H9 (cell line): ENCODE results near the gene RGS21. TPM values are rescaled to one million over a fixed set of nuclear protein-coding genes. Genes with fewer than 3 reads are reported as not detected.

ENCODE experiments used
- DNase-seq: peaks from one replicate; pipeline ENCODE4 v3.0.0-alpha.2; 2017
- H2AFZ ChIP-seq: one replicate; pipeline ENCODE4 v1.6.1; 2013; ENCODE audit warnings: mild to moderate bottlenecking, low read length, control low read depth, moderate library complexity
- H2AK5ac ChIP-seq: 2 replicates; pipeline ENCODE4 v1.6.1; 2013; ENCODE audit warnings: low read length, control low read depth, mixed read lengths; ENCODE audit not compliant: insufficient read length
- H2BK120ac ChIP-seq: one replicate; pipeline ENCODE4 v1.6.1; 2013; ENCODE audit warnings: low read depth, mild to moderate bottlenecking, low read length, control low read depth, inconsistent platforms; ENCODE audit not compliant: poor library complexity, severe bottlenecking
- H2BK12ac ChIP-seq: 2 replicates; pipeline ENCODE4 v1.6.1; 2013; ENCODE audit warnings: low read length, control low read depth, mixed read lengths, low read depth; ENCODE audit not compliant: insufficient read length
- H2BK15ac ChIP-seq: 2 replicates; pipeline ENCODE4 v1.6.1; 2013; ENCODE audit warnings: low read depth, low read length, control low read depth
- H2BK20ac ChIP-seq: one replicate; pipeline ENCODE4 v1.6.1; 2013; ENCODE audit warnings: low read depth, mild to moderate bottlenecking, low read length, control low read depth, inconsistent platforms; ENCODE audit not compliant: poor library complexity, severe bottlenecking
- H2BK5ac ChIP-seq: 2 replicates; pipeline ENCODE4 v1.6.1; 2013; ENCODE audit warnings: low read length, control low read depth, mixed read lengths; ENCODE audit not compliant: insufficient read length
- H3K14ac ChIP-seq: 2 replicates; pipeline ENCODE4 v1.6.1; 2013; ENCODE audit warnings: low read length, control low read depth; ENCODE audit not compliant: insufficient read depth
- H3K18ac ChIP-seq: 2 replicates; pipeline ENCODE4 v1.6.1; 2013; ENCODE audit warnings: low read depth, mild to moderate bottlenecking, mixed read lengths, low read length, control low read depth; ENCODE audit not compliant: insufficient read length
- H3K23ac ChIP-seq: 2 replicates; pipeline ENCODE4 v1.6.1; 2013; ENCODE audit warnings: low read length, control low read depth, mixed read lengths, low read depth; ENCODE audit not compliant: insufficient read length
- H3K23me2 ChIP-seq: 2 replicates; pipeline ENCODE4 v1.6.1; 2013; ENCODE audit warnings: low read depth, mild to moderate bottlenecking, mixed read lengths, low read length, control low read depth; ENCODE audit not compliant: insufficient read length, poor library complexity, severe bottlenecking
- H3K27ac ChIP-seq: 2 replicates; pipeline ENCODE4 v1.5.1; 2013; ENCODE audit warnings: low read length, control low read depth, mixed read lengths, low read depth; ENCODE audit not compliant: insufficient read length
- H3K27me3 ChIP-seq: 2 replicates; pipeline ENCODE4 v1.6.1; 2013; ENCODE audit warnings: low read length, control low read depth, inconsistent platforms; ENCODE audit not compliant: insufficient read depth
- H3K4ac ChIP-seq: 2 replicates; pipeline ENCODE4 v1.6.1; 2013; ENCODE audit warnings: low read depth, mild to moderate bottlenecking, control low read depth, inconsistent platforms, low read length, moderate library complexity
- H3K4me1 ChIP-seq: 2 replicates; pipeline ENCODE4 v1.6.1; 2013; ENCODE audit warnings: low read length, control low read depth, inconsistent platforms; ENCODE audit not compliant: insufficient read depth
- H3K4me2 ChIP-seq: 2 replicates; pipeline ENCODE4 v1.6.1; 2013; ENCODE audit warnings: low read length, control low read depth, mixed read lengths; ENCODE audit not compliant: insufficient read length, insufficient read depth
- H3K56ac ChIP-seq: 2 replicates; pipeline ENCODE4 v1.6.1; 2013; ENCODE audit warnings: low read depth, mild to moderate bottlenecking, mixed read lengths, low read length, control low read depth; ENCODE audit not compliant: insufficient read length
- H3K79me1 ChIP-seq: 2 replicates; pipeline ENCODE4 v1.6.1; 2013; ENCODE audit warnings: low read depth, mild to moderate bottlenecking, moderate library complexity, low read length, control low read depth, inconsistent platforms; ENCODE audit not compliant: insufficient read depth, poor library complexity, severe bottlenecking
- H3K79me2 ChIP-seq: 2 replicates; pipeline ENCODE4 v1.6.1; 2013; ENCODE audit warnings: low read length, control low read depth, inconsistent platforms; ENCODE audit not compliant: insufficient read depth
- H3K9ac ChIP-seq: 2 replicates; pipeline ENCODE4 v1.6.1; 2013; ENCODE audit warnings: low read length, control low read depth, mixed read lengths; ENCODE audit not compliant: insufficient read length; ENCODE audit errors: extremely low read depth
- H3K9me3 ChIP-seq: one replicate; pipeline ENCODE4 v1.6.1; 2013; ENCODE audit warnings: low read depth, low read length, inconsistent platforms; ENCODE audit not compliant: control insufficient read depth
- H3T11ph ChIP-seq: one replicate; pipeline ENCODE4 v1.6.1; 2013; ENCODE audit warnings: mild to moderate bottlenecking, low read length, control low read depth, inconsistent platforms
- H4K20me1 ChIP-seq: one replicate; pipeline ENCODE4 v1.6.1; 2013; ENCODE audit not compliant: control insufficient read depth, insufficient read length, insufficient read depth
- H4K5ac ChIP-seq: 2 replicates; pipeline ENCODE4 v1.6.1; 2013; ENCODE audit warnings: low read depth, mild to moderate bottlenecking, mixed read lengths, low read length, control low read depth; ENCODE audit not compliant: insufficient read length
- H4K8ac ChIP-seq: replicated peaks from 2 replicates; pipeline ENCODE4 v1.6.1; 2013; ENCODE audit warnings: low read length, control low read depth, mixed read lengths, low read depth; ENCODE audit not compliant: insufficient read length
- H4K91ac ChIP-seq: 2 replicates; pipeline ENCODE4 v1.6.1; 2013; ENCODE audit warnings: low read depth, mild to moderate bottlenecking, moderate library complexity, mixed read lengths, low read length, control low read depth; ENCODE audit not compliant: insufficient read length
- H3K27ac Mint-ChIP-seq, 3 experiments: 2 replicates in 2 of 3; 3 replicates in 1 of 3; pipeline ENCODE4 v1.8.0; 2020 to 2021; ENCODE audit warnings: mixed read lengths in 3 of 3, mild to moderate bottlenecking in 1 of 3, moderate library complexity in 1 of 3
- H3K27me3 Mint-ChIP-seq: 2 replicates; pipeline ENCODE4 v1.8.0; 2021; ENCODE audit warnings: low read depth, mild to moderate bottlenecking, moderate library complexity, mixed read lengths
- H3K36me3 Mint-ChIP-seq, 3 experiments: 2 replicates in 2 of 3; 3 replicates in 1 of 3; pipeline ENCODE4 v1.8.0; 2020 to 2021; ENCODE audit warnings: low read depth in 3 of 3, mixed read lengths in 3 of 3; ENCODE audit not compliant: insufficient read depth in 1 of 3
- H3K4me1 Mint-ChIP-seq, 2 experiments: 2 replicates each; pipeline ENCODE4 v1.8.0; 2020; ENCODE audit warnings: mixed read lengths in 2 of 2
- H3K4me3 Mint-ChIP-seq, 2 experiments: 2 replicates in 1 of 2; 3 replicates in 1 of 2; pipeline ENCODE4 v1.8.0; 2020 to 2021; ENCODE audit warnings: mild to moderate bottlenecking in 2 of 2, mixed read lengths in 2 of 2, moderate library complexity in 1 of 2
- H3K9me3 Mint-ChIP-seq, 2 experiments: 2 replicates in 1 of 2; 3 replicates in 1 of 2; pipeline ENCODE4 v1.8.0; 2020; ENCODE audit warnings: mild to moderate bottlenecking in 2 of 2, mixed read lengths in 2 of 2, moderate library complexity in 1 of 2
- WGBS: extraction: QIAGEN DNeasy Blood & Tissue Kit; methylation state at CpG from one replicate; pipeline ENCODE4 v1.1.7; 2013; ENCODE audit warnings: missing lambda C conversion rate, low lambda C conversion rate, mixed read lengths; ENCODE audit not compliant: insufficient read length; ENCODE audit errors: extremely low coverage; 5-methylcytosine and 5-hydroxymethylcytosine counted together
- total RNA-seq: library from RNA; stranded (reverse); gene quantifications from 2 replicates; pipeline ENCODE4 v1.2.1, GENCODE V29; 2021
- TF ChIP-seq, protein P1 (sequence below): fragments of 200-600 bp; sonication (generic); conservative IDR thresholded peaks from 3 replicates; pipeline ENCODE4 v1.8.0; 2021; ENCODE audit warnings: antibody characterized with exemption, mild to moderate bottlenecking

The RGS21 gene
- total RNA-seq, 1 experiment from 2014 or later, result not detected

DNA sequence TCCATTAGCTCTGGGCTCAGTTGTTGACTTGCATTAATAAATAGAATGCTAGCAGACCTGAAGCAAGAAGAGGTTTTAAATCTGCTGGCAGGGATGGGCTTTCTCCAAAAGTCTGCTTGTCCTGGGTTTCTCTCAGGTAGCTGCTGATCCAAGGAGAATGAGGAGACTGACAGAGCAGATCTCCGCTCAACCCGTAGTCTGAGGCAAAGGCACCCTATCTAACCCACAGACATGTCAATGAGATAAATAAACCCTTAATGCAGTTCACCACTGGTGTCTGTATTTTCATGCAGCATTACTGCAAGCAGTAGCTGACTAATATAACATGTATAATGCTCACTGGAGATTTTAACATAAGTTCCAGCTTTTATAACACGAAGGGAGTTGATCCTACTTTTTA lies 44.1 kb upstream of the RGS21 start:
- H3K23ac ChIP-seq, result no peak overlapping the region
- H3K18ac ChIP-seq, result no peak overlapping the region
- H4K8ac ChIP-seq, result no peak overlapping the region
- no peaks in the 10 kb centered on the region for H4K20me1 ChIP-seq
- H3K36me3 Mint-ChIP-seq, result no peaks in the 10 kb centered on the region
- H2AK5ac ChIP-seq, result no peak overlapping the region
- no peak overlapping the region for H3K4ac ChIP-seq
- H3K14ac ChIP-seq, result no peak overlapping the region
- H3K9me3 Mint-ChIP-seq, result no peaks in the 10 kb centered on the region
- H2BK15ac ChIP-seq, result no peak overlapping the region
- TF ChIP-seq, protein P1, sequence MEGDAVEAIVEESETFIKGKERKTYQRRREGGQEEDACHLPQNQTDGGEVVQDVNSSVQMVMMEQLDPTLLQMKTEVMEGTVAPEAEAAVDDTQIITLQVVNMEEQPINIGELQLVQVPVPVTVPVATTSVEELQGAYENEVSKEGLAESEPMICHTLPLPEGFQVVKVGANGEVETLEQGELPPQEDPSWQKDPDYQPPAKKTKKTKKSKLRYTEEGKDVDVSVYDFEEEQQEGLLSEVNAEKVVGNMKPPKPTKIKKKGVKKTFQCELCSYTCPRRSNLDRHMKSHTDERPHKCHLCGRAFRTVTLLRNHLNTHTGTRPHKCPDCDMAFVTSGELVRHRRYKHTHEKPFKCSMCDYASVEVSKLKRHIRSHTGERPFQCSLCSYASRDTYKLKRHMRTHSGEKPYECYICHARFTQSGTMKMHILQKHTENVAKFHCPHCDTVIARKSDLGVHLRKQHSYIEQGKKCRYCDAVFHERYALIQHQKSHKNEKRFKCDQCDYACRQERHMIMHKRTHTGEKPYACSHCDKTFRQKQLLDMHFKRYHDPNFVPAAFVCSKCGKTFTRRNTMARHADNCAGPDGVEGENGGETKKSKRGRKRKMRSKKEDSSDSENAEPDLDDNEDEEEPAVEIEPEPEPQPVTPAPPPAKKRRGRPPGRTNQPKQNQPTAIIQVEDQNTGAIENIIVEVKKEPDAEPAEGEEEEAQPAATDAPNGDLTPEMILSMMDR, result no peak
- H3K56ac ChIP-seq, result no peak overlapping the region
- H2BK20ac ChIP-seq, result no peak overlapping the region
- H3K79me1 ChIP-seq, result no peaks in the 10 kb centered on the region
- no peak overlapping the region for H3K4me2 ChIP-seq
- H3K9ac ChIP-seq, result no peak overlapping the region
- no peaks in the 10 kb centered on the region for H3K27me3 ChIP-seq
- H2AFZ ChIP-seq, result no peak overlapping the region
- H3K4me3 Mint-ChIP-seq, result no peak overlapping the region
- WGBS, result no CpG with 5 or more reads among the region's 3 CpGs
- H3K4me1 Mint-ChIP-seq, result no peaks in the 10 kb centered on the region
- no peaks in the 10 kb centered on the region for H3K23me2 ChIP-seq
- H3K27ac Mint-ChIP-seq, result no peak overlapping the region
- H4K91ac ChIP-seq, result no peak overlapping the region
- H3K27ac ChIP-seq, result no peak overlapping the region
- no peak overlapping the region for H2BK5ac ChIP-seq
- no peaks in the 10 kb centered on the region for H3K27me3 Mint-ChIP-seq
- no peaks in the 10 kb centered on the region for H3K9me3 ChIP-seq
- H3K79me2 ChIP-seq, result no peaks in the 10 kb centered on the region
- no peak for DNase-seq
- no peak overlapping the region for H2BK12ac ChIP-seq
- no peak overlapping the region for H4K5ac ChIP-seq
- no peaks in the 10 kb centered on the region for H3K4me1 ChIP-seq
- no peak overlapping the region for H2BK120ac ChIP-seq
- H3T11ph ChIP-seq, result no peak overlapping the region
